Right ventricle myocardium superior (tissue), 1 donor: ENCODE data around the gene CEP72. TPM values are rescaled to one million over a fixed set of nuclear protein-coding genes. Genes with fewer than 3 reads are reported as not detected.
"Not testable (repeated sequence)": the region's sequence is repeated elsewhere in the genome, so short reads cannot be mapped to it uniquely, and the experiment has no call there.

ENCODE experiments used
- ATAC-seq: fragments of 200-7000 bp; cut with Tn5 transposase; one replicate; pipeline ENCODE4 v1.9.1; 2020; ENCODE audit warnings: mild to moderate bottlenecking; ENCODE audit not compliant: poor library complexity
- DNase-seq: peaks from one replicate; pipeline ENCODE4 v3.0.0-alpha.2; 2020
- intact Hi-C: fragments of 100-400 bp; cut with DNase I; formaldehyde crosslinking; loops from one replicate; pipeline ENCODE4 v1.11.2; 2022
- total RNA-seq: library from RNA; stranded (reverse); fragmentation: NEBNext Ultra II Directional; extraction: Animal tissue kit (Norgen Biotek cat#: 25700); gene quantifications from one replicate; pipeline ENCODE4 v1.2.1, GENCODE V29; 2021
- donor health status: DM: no; HTN: yes; CAD: no; lungs with severe emphysema.

CEP72 gene
- total RNA-seq, 1 donor from 2014 or later: 1.7 TPM

DNA sequence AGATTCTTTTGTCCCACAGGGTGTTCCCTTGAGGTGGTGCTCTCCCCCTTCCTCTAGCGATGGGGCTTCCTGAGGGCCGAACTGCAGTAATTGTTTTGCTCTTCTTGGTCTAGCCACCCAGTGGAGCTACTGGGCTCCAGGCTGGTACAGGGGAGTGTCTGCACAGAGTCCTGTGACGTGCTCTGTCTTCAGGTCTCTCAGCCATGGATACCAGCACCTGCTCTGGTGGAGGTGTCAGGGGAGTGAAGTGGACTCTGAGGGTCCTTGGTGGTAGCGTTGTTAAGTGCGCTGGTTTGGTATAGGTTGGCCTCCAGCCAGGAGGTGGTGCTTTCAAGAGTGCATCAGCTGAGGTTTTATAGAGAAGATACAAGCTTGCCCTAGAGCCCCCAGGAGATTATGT is 20.4 kb upstream of the CEP72 start:
- no peak for DNase-seq
- intact Hi-C loops: no loop called here
- ATAC-seq: no peak

DNA sequence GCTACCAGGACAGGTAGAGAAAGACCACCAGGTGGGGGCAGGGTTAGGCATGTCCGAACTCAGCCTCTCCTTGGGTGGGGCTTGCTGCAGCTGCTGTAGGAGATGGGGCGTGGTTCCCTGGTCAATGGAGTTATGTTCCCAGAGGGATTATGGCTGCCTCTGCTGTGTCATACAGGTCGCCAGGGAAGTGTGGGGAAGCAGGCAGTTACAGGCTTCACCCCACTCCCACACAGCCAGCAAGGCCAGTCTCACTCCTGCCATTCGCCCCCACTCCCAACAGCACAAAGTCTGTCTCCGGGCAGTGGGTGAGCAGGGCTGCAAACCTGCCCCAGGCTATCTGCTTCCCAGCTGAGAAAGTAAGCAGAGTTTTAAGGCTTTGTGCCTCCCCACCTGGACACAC is 20.0 kb upstream of the CEP72 start:
- ATAC-seq: no peak
- no peak for DNase-seq
- intact Hi-C loops: no loop called here

GRCh38 chr5:593511-593910 is 18.6 kb upstream of the CEP72 start:
- intact Hi-C loops: no loop called here

DNA sequence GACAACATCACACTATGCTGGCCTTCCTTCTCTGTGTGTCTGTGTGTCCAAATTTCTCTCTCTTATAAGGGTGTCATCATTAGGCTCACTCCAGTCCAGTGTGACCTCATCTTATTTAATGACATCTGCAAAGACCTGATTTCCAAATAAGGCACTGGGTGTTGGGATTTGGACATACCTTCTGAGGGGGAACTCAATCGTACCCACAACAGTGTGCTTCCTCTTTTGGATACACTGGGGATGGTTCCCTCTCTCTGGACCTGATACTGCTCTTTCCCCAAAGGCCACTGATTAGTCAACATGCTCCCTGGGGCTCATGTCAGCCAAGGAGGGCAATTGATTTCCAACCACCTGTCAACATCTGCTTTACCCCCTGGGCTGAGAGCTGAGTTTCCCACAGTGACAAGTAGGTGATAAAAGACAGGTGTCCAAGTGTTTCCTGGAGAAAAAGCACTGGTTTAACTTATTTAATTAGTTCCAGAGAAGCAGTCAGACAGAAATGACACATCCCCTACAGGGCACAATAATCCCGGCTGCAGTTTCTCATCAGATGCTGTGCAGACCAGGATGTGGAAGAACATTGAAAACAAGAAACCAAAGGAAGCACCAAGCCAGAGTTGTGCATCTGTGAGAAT is 17.8 kb upstream of the CEP72 start:
- intact Hi-C loops: no loop called here
- no peak for DNase-seq
- ATAC-seq: no peak

More at GRCh38 chr5:593511-593910, 18.6 kb upstream of the CEP72 start:
- ATAC-seq: no peak
- DNase-seq: no peak

GRCh38 chr5:595285-595875 is 16.8 kb upstream of the CEP72 start:
- DNase-seq (no peak), ATAC-seq (no peak)
- intact Hi-C loops: no loop called here

DNA sequence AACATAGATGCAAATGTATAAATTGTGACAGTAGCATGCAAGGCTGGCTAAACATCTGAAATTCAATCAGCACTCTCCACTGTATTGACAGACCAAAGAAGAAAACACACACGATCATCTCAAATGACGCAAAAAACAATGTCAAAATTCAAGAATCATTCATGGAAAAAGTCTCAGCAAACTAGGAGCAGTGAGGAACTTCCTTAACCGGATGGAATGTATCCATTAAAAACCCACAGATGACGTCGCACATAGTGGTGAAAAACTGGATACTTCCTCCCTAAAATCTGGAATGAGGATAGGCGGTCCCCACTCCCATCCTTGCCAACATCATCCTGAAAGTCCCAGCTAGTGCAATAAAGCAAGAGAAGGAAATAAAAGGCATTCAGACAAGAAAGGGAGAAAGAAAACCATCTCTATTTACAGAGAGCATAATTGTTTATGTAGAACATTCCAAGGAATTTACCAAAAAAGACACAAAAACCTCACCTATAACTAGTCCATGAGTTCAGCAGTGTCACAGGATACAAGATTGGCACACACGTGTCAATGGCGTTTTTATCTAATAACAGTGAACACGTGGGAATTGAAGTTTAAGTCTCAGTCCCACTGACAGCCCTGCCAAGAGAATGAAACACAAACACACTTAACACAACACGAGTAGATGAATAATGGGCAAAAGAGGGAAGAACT is 14.1 kb upstream of the CEP72 start:
- ATAC-seq: no peak
- no peak for DNase-seq
- intact Hi-C loops: no loop called here

- intact Hi-C loops: no loop called here
- DNase-seq (no peak), ATAC-seq (no peak)
Observed at GRCh38 chr5:598564-598890, 13.6 kb upstream of the CEP72 start.

GRCh38 chr5:600886-601541 is 11.1 kb upstream of the CEP72 start:
- DNase-seq (no peak), ATAC-seq (no peak)
- intact Hi-C loops: no loop called here

DNA sequence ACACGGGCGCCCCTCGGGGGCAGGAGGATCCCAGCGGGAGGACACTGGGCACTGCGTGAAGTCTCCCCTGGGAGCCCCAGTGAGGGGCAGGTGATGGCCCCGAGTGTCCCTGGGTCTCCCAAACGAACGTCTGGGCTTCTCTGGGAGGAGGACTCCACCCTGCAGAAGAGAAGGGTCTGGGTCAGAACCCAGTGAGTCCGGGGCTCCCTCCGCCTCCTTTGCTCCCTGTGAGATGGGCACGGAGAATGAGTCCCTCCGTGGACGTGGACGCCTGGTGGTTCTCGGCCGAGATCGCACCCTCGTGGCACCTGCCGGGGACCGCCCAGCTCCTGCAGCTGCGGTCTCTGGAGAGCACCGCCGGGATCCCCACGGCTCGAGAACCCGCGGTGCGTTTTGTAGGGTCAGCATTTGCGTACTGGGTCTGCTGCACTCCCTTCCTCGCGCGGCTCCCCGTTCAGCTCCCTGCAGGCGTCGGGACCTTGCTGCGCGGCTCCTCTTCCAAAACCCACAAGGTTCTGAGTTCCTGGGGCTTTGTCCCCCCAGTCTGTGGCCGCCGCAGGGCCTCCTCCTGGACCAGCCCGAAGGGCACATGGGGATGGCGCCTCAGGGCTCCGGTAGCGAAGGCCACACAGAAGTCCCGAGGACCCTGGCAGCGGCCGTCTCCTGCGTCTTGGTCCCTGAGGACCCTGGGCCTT is 10.2 kb upstream of the CEP72 start:
- ATAC-seq (no peak), DNase-seq (no peak)
- intact Hi-C loops: no loop called here

DNA sequence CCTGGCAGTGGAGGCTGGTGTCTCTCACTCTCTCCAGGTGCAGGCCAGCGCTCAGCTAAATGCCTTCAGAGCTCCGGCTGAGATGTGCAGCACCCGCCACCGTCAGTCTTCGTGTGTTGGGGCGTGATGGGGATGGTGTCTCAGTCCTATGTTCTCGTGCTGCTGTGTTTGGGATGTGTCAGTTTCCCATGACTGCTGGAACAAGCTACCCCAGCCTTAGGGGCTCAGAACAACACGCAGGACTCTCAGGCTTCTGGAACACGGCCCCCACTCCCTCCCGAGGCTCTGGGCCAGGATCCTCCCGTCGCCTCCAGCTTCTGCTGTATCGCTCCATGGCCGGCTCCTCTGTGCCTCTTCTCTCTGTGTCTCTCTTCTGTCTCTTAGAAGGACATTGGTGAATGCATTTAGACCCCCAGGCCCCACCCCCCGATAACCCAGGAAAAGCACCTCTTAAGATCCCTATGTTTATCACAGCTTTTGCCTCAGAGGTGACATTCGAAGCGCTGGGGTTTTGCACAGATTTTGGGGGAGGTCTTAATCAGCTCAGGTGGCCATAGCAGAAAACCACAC is 9.6 kb upstream of the CEP72 start:
- DNase-seq: no peak
- no peak for ATAC-seq
- intact Hi-C loops: no loop called here

DNA sequence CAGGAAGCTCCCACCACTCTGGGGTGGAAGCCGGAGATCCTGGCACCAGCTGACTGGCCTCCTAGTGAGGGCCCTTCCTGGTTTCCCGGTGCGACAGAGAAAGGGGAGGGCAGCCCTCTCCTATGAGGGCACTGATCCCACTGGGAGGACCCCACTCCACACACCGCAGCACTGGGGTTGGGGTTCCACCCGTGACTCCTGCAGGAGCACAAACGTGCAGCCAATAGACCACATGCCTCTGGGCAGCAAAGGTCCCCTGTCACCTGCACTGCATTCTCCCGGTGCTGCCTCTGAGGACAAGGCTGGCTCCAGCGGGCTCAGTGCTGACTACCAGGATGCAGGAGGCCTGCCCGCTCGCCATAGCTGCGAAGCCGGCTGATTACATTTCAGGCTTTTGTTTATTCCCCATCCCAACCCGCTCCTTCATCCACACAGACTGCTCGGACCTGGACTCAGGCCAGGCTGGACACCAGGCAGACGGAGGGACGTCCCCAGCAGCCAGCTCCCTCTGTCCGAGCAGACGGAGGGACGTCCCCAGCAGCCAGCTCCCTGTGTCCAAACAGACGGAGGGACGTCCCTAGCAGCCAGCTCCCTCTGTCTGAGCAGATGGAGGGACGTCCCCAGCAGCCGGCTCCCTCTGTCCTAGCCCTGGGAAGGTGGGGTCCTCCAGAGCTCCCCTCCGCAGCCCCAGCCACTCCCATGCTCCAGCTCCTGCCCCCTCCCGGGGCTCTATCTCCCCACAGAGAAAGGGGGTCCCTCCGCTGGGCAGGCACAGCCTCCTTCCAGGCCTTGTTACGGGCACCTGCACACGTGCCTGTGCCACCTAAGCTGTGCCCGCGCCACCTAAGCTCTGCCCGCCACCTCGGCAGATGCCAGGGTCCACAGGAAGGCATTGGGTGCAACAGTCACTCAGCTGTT is 8.8 kb upstream of the CEP72 start:
- DNase-seq: no peak
- intact Hi-C loops: no loop called here
- ATAC-seq: no peak

- no peak for ATAC-seq
- intact Hi-C loops: no loop called here
- DNase-seq: no peak
Observed at GRCh38 chr5:604391-604831, 7.7 kb upstream of the CEP72 start.

GRCh38 chr5:605090-605489 is 7.0 kb upstream of the CEP72 start:
- ATAC-seq, DNase-seq, intact Hi-C loops: not testable (repeated sequence)

GRCh38 chr5:606061-606460 is 6.1 kb upstream of the CEP72 start:
- DNase-seq (no peak), ATAC-seq (no peak)
- intact Hi-C loops: no loop called here

DNA sequence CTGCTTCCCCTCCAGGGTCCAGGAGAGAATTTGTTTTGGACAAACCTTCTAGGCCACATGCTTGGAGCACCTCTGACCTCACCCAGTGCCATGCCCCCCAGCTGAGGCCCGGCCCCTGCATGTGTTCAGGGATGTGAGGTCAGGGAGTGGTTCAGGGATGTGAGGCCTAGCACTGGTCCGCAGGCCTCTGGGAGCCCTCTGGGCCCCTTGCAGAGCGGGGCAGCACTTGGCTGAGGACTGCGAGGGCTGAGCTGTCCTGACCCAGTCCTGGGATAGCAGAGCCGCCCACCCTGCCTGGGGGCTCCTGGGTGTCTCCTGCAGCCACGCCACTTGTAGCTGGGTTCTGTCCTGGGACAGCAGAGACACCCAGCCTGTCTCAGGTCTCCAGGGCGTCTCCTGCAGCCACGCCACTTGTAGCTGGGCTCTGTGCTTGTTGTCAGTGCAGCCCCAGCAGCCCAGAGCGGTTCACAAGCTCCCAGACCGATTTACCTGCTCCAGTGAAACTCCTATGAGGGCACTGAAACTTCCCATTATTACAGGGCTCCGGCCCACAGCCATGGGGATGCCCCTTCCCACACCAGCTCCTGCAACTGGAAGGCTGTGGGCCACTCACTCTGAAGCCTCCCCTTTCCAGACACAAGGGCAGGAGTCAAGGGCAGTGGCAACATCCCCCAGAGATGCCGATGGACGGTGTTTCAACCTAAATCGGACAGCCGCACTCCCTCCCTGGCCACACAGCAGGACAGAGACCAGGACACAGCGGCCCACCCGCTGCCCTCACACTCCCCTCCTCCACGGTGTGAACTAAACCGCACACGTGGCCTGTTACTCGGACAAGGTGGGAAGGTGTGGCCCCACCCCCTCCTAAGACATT is 5.4 kb upstream of the CEP72 start:
- intact Hi-C loops: no loop called here
- ATAC-seq: no peak
- DNase-seq: no peak

DNA sequence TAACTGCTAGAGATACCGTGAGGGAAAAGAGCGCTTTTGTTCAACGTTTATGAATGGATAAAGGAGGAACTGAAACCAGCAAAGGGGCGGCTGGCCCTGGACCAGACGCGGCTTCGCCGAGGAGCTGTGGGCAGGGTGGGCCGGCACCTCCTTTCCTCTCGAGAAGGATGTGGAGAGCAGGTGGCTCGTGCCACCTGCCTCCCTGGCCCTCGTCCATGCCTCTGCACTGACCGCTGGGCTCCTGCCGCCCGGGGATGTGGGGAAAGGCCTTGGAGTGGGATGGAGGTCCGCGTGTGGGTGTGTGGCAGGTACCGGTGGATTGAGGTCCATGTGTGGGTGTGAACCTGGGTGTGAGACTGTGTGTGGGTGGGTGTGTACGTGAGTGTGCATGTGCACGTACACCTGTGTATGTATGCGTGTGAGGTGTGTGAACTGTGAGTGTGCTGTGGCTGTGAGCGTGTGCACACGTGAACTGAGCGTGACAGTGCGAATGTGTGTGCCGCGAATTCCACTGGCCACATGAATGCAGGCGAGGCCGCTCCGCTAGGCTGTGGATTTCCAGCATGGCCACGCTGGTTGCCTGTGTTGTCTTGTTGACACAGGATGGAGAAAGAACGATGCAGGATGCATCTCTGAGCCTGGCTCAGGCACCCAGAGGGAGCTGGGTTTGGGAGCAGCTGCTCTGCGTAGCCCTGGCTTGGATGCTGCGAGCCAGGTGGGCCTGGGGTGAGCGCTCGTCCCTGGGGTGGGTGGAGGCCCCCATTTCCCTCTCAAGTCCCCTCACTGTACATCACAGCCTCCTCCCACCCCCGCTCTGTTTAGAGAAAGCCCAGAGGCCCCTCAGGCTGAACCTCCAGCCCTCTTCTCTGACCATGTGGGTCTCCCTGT is 4.4 kb upstream of the CEP72 start:
- intact Hi-C loops: no loop called here
- ATAC-seq: no peak
- DNase-seq: peak; percentile 44
